ENCODE data around the gene CHL1. TPM values are rescaled to one million over a fixed set of nuclear protein-coding genes. Genes with fewer than 3 reads are reported as not detected.

The CHL1 gene
- total RNA-seq, 1 donor, result 3.6 TPM

DNA sequence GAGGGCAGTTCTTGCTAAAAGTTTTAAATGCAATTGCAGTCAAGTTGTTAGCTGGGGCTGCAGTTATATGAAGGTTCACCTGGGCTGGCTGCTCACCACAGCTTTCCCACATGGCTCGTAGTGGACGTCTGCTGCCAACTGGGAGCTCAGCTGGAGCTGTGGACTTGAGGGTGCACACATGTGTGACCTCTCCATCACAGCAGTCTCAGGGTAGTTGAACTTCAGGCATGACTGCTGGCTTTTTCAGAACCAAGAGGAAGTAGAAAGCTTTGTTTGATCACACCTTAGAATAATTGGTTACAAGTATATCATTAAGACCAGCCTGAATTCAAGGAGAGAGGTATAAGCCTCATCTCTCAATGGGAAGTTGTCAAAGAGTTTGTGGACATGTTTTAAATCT is 74.1 kb downstream of the CHL1 start:
- Histone ChIP-seq H3K9me3 (ENCODE audit: low read depth, low read length) (no peaks in the 10 kb centered on the region), H3K4me1 (ENCODE audit: insufficient read depth, low read length) (no peaks in the 10 kb centered on the region), H4K20me1 (ENCODE audit: insufficient read depth, low read length) (no peaks in the 10 kb centered on the region), H3K36me3 (ENCODE audit: insufficient read depth, low read length) (no peaks in the 10 kb centered on the region), H3K27me3 (ENCODE audit: insufficient read depth, low read length) (no peaks in the 10 kb centered on the region), H3K27ac (ENCODE audit: low read depth, low read length) (no peak overlapping the region), H3K79me2 (ENCODE audit: insufficient read depth, low read length) (no peaks in the 10 kb centered on the region), H2AFZ (ENCODE audit: low read length) (no peak overlapping the region), H3K4me2 (ENCODE audit: insufficient read depth, low read length) (no peak overlapping the region), H3K4me3 (ENCODE audit: insufficient read depth, low read length) (no peak overlapping the region)
- TF ChIP-seq, protein P1, sequence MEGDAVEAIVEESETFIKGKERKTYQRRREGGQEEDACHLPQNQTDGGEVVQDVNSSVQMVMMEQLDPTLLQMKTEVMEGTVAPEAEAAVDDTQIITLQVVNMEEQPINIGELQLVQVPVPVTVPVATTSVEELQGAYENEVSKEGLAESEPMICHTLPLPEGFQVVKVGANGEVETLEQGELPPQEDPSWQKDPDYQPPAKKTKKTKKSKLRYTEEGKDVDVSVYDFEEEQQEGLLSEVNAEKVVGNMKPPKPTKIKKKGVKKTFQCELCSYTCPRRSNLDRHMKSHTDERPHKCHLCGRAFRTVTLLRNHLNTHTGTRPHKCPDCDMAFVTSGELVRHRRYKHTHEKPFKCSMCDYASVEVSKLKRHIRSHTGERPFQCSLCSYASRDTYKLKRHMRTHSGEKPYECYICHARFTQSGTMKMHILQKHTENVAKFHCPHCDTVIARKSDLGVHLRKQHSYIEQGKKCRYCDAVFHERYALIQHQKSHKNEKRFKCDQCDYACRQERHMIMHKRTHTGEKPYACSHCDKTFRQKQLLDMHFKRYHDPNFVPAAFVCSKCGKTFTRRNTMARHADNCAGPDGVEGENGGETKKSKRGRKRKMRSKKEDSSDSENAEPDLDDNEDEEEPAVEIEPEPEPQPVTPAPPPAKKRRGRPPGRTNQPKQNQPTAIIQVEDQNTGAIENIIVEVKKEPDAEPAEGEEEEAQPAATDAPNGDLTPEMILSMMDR (IDR thresholded peaks at IDR 0.05; ENCODE audit: extremely low read depth, low read depth, low read length), result no peak
- DNase-seq (ENCODE audit: insufficient read length, low spot score, missing footprints), result no peak

DNA sequence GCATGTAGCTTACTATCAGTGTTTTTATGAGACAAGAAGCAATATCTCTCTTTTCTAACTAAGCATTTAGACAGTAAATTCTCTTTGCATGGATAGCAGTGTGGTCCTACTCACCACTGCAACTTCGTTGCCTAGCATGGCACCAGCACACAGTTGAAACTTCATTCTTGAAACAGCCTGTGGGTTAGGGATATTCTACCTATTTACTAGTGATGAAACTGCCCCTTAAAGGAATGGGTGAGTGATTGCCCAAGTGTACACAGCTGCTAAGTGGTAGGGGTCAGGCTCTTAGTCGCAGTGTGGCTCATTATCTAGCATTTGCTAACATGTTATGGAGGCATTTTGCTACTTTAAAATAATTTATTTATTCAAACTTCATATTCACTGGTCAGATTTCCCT is 78.4 kb downstream of the CHL1 start:
- H4K20me1 ChIP-seq (ENCODE audit: insufficient read depth, low read length), result no peaks in the 10 kb centered on the region
- no peaks in the 10 kb centered on the region for H3K79me2 ChIP-seq (ENCODE audit: insufficient read depth, low read length)
- H3K27ac ChIP-seq (ENCODE audit: low read depth, low read length), result no peak overlapping the region
- no peak overlapping the region for H3K4me3 ChIP-seq (ENCODE audit: insufficient read depth, low read length)
- DNase-seq (ENCODE audit: insufficient read length, low spot score, missing footprints), result no peak
- H3K36me3 ChIP-seq (ENCODE audit: insufficient read depth, low read length), result no peaks in the 10 kb centered on the region
- H3K27me3 ChIP-seq (ENCODE audit: insufficient read depth, low read length), result no peaks in the 10 kb centered on the region
- H3K4me1 ChIP-seq (ENCODE audit: insufficient read depth, low read length), result no peaks in the 10 kb centered on the region
- H3K9me3 ChIP-seq (ENCODE audit: low read depth, low read length), result no peaks in the 10 kb centered on the region
- no peak overlapping the region for H3K4me2 ChIP-seq (ENCODE audit: insufficient read depth, low read length)
- TF ChIP-seq, protein P1 (IDR thresholded peaks at IDR 0.05; ENCODE audit: extremely low read depth, low read depth, low read length), result no peak
- H2AFZ ChIP-seq (ENCODE audit: low read length), result no peak overlapping the region

DNA sequence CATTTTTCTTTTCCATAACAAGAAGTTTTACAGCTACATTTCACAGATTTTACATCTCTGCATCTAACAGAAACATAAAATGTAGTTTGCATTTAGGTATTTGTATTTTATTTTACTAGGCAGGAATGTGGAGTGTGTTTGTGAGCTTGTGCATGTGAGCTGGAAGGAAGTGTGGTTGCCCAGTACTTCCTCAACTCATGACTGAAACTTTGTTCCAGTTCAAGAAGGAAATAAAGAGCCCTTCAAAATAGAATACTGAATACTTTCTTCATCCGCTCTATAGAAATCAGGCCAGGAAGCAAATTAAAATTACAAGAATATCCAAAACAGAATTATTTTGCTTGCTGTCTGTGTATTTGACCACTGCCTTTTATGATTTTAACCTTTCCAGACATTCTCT is 81.3 kb downstream of the CHL1 start:
- DNase-seq (ENCODE audit: insufficient read length, low spot score, missing footprints), result no peak
- no peak overlapping the region for H3K27ac ChIP-seq (ENCODE audit: low read depth, low read length)
- H3K36me3 ChIP-seq (ENCODE audit: insufficient read depth, low read length), result no peaks in the 10 kb centered on the region
- no peak overlapping the region for H3K4me3 ChIP-seq (ENCODE audit: insufficient read depth, low read length)
- no peak overlapping the region for H3K4me2 ChIP-seq (ENCODE audit: insufficient read depth, low read length)
- H4K20me1 ChIP-seq (ENCODE audit: insufficient read depth, low read length), result no peaks in the 10 kb centered on the region
- TF ChIP-seq, protein P1 (IDR thresholded peaks at IDR 0.05; ENCODE audit: extremely low read depth, low read depth, low read length), result no peak
- H2AFZ ChIP-seq (ENCODE audit: low read length), result no peak overlapping the region
- no peaks in the 10 kb centered on the region for H3K9me3 ChIP-seq (ENCODE audit: low read depth, low read length)
- no peaks in the 10 kb centered on the region for H3K27me3 ChIP-seq (ENCODE audit: insufficient read depth, low read length)
- no peaks in the 10 kb centered on the region for H3K79me2 ChIP-seq (ENCODE audit: insufficient read depth, low read length)
- H3K4me1 ChIP-seq (ENCODE audit: insufficient read depth, low read length), result no peaks in the 10 kb centered on the region

DNA sequence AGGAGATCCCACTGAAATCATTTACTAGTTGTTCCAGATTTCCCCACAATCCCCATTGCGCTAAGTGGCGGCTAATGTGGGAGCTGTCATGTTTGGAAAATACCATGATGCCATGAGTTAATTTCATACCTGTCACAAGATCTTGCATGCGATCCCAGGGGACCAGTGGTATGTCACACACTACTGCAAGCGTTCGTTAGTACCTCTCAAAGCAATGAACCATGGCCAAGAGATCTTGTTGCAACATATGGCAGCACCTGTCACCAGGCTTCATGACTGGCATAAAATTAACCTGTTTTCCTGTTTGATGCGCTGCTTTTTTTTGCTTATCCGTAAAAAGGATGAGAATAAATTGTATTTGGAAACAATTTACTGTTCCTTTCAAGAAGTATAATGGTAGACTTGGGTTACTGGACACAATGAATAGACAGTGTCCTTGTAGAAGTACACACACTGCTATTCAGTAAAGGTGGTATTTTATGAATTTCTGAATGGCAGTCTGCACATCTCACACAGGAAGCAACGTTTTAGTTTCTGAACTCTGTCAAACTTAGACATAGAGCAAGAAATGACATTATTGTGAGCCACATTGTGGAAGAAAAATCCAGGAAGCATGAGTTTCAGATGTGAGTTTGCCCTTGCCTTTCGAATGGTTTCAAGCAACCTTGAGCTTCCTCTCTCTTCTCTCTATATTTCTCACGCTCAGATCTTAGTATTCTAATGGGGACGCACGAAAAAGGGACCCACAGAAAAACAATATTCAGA is 81.9 kb downstream of the CHL1 start:
- no peak for DNase-seq (ENCODE audit: insufficient read length, low spot score, missing footprints)
- Histone ChIP-seq H3K27ac (ENCODE audit: low read depth, low read length) (no peak overlapping the region), H3K4me3 (ENCODE audit: insufficient read depth, low read length) (no peak overlapping the region), H3K9me3 (ENCODE audit: low read depth, low read length) (no peaks in the 10 kb centered on the region), H3K27me3 (ENCODE audit: insufficient read depth, low read length) (no peaks in the 10 kb centered on the region), H2AFZ (ENCODE audit: low read length) (no peak overlapping the region), H3K4me1 (ENCODE audit: insufficient read depth, low read length) (no peaks in the 10 kb centered on the region), H3K36me3 (ENCODE audit: insufficient read depth, low read length) (no peaks in the 10 kb centered on the region), H4K20me1 (ENCODE audit: insufficient read depth, low read length) (no peaks in the 10 kb centered on the region), H3K79me2 (ENCODE audit: insufficient read depth, low read length) (no peaks in the 10 kb centered on the region), H3K4me2 (ENCODE audit: insufficient read depth, low read length) (no peak overlapping the region)
- TF ChIP-seq, protein P1 (IDR thresholded peaks at IDR 0.05; ENCODE audit: extremely low read depth, low read depth, low read length), result no peak
